B cell (primary cell): ENCODE results near the gene TRMT112. TPM values are rescaled to one million over a fixed set of nuclear protein-coding genes. Genes with fewer than 3 reads are reported as not detected.
"Not testable (repeated sequence)": the region's sequence is repeated elsewhere in the genome, so short reads cannot be mapped to it uniquely, and the experiment has no call there.

Experiments
- ATAC-seq: fragments of 200-7000 bp; cut with Tn5 transposase; one replicate; pipeline ENCODE4 v1.10.0; 2021; ENCODE audit warnings: low read depth, mild to moderate bottlenecking, moderate number of reproducible peaks, moderate library complexity
- CTCF ChIA-PET: fragments of 350-600 bp; sonication (Branson Sonifier 250); formaldehyde crosslinking; loops from one replicate; lab custom pipeline; 2021; ENCODE audit warnings: antibody characterized with exemption, inconsistent platforms; lab: Charles Lee
- POLR2A ChIA-PET: fragments of 350-600 bp; sonication (Branson Sonifier 250); formaldehyde crosslinking; loops from one replicate; lab custom pipeline; 2021; ENCODE audit warnings: antibody characterized with exemption; lab: Charles Lee
- DNase-seq: peaks from one replicate; pipeline ENCODE4 v3.0.0; 2013
- H2AFZ ChIP-seq: 2 replicates; pipeline ENCODE4 v1.6.1; 2012; ENCODE audit warnings: mild to moderate bottlenecking, low read depth, low read length; ENCODE audit not compliant: insufficient read depth, poor library complexity, severe bottlenecking
- H3K27ac ChIP-seq, 2 donors: 1 replicate in 1 of 2; 2 replicates in 1 of 2; pipeline ENCODE4 v1.5.1; 2012 to 2013; ENCODE audit warnings: low read length in 2 of 2, mild to moderate bottlenecking in 2 of 2, moderate library complexity in 1 of 2
- H3K27me3 ChIP-seq, 4 experiments: fragments of 200-600 bp in 1 of 4; sonication (generic) in 1 of 4; replicated peaks in 1 of 4; 1 replicate in 2 of 4; 2 replicates in 2 of 4; pipeline versions ENCODE4 v1.6.1 to v1.7.0; 2013 to 2016; ENCODE audit warnings: low read length in 3 of 4, mild to moderate bottlenecking in 2 of 4, mixed read lengths in 1 of 4, moderate library complexity in 1 of 4; ENCODE audit not compliant: insufficient read depth in 4 of 4, control insufficient read depth in 3 of 4; ENCODE audit errors: control extremely low read depth in 1 of 4
- H3K36me3 ChIP-seq, 2 experiments: replicated peaks in 1 of 2; 1 replicate in 1 of 2; 2 replicates in 1 of 2; pipeline versions ENCODE4 v1.6.1 to v1.7.1; 2013; ENCODE audit warnings: low read length in 1 of 2; ENCODE audit not compliant: insufficient read depth in 2 of 2, control insufficient read depth in 1 of 2; ENCODE audit errors: control extremely low read depth in 1 of 2, extremely low read depth in 1 of 2
- H3K4me1 ChIP-seq, 2 donors: fragments of 200-600 bp in 1 of 2; sonication (generic) in 1 of 2; 1 replicate in 1 of 2; 2 replicates in 1 of 2; pipeline versions ENCODE4 v1.5.1 to v1.6.1; 2013 to 2017; ENCODE audit warnings: low read length in 2 of 2; ENCODE audit not compliant: control insufficient read depth in 2 of 2, insufficient read depth in 2 of 2
- H3K4me2 ChIP-seq: replicated peaks from 2 replicates; pipeline ENCODE3; 2012; ENCODE audit warnings: mild to moderate bottlenecking, low read depth, low read length; ENCODE audit not compliant: poor library complexity, severe bottlenecking
- H3K4me3 ChIP-seq, 5 experiments: fragments of 200-600 bp in 1 of 5; sonication (generic) in 1 of 5; 1 replicate in 3 of 5; 2 replicates in 2 of 5; pipeline versions ENCODE4 v1.5.1 to v1.7.0; 2011 to 2016; ENCODE audit warnings: low read length in 4 of 5, mild to moderate bottlenecking in 4 of 5, low read depth in 2 of 5, control low read depth in 1 of 5, moderate library complexity in 1 of 5; ENCODE audit not compliant: insufficient read depth in 1 of 5; ENCODE audit errors: control extremely low read depth in 1 of 5, extremely low read depth in 1 of 5
- H3K79me2 ChIP-seq: fragments of 200-600 bp; sonication (generic); one replicate; pipeline ENCODE4 v1.6.0; 2016; ENCODE audit warnings: low read length; ENCODE audit not compliant: control insufficient read depth, insufficient read depth
- H3K9ac ChIP-seq: fragments of 200-600 bp; sonication (generic); 2 replicates; pipeline ENCODE4 v1.6.1; 2017; ENCODE audit warnings: mild to moderate bottlenecking, low read length, moderate library complexity
- H3K9me3 ChIP-seq, 3 donors: one replicate each; pipeline versions ENCODE4 v1.6.1 to v1.7.1; 2013; ENCODE audit warnings: low read length in 2 of 3; ENCODE audit not compliant: control insufficient read depth in 2 of 3, insufficient read depth in 1 of 3; ENCODE audit errors: control extremely low read depth in 1 of 3
- H4K20me1 ChIP-seq: 2 replicates; pipeline ENCODE4 v1.6.0; 2012; ENCODE audit warnings: mild to moderate bottlenecking, low read length; ENCODE audit not compliant: insufficient read depth, control insufficient read depth, poor library complexity, severe bottlenecking
- H3K27ac Mint-ChIP-seq: one replicate; pipeline ENCODE4 v1.8.0; 2021; ENCODE audit warnings: mixed read lengths
- H3K27me3 Mint-ChIP-seq: one replicate; pipeline ENCODE4 v1.8.0; 2021; ENCODE audit warnings: mixed read lengths
- H3K4me1 Mint-ChIP-seq: one replicate; pipeline ENCODE4 v1.8.0; 2021; ENCODE audit warnings: mixed read lengths
- H3K4me3 Mint-ChIP-seq: one replicate; pipeline ENCODE4 v1.8.0; 2021; ENCODE audit warnings: mixed read lengths
- H3K9me3 Mint-ChIP-seq: one replicate; pipeline ENCODE4 v1.8.0; 2022; ENCODE audit warnings: mixed read lengths; ENCODE audit not compliant: insufficient read depth
- EZH2 ChIP-seq: IDR thresholded peaks from 2 replicates; pipeline ENCODE4 v1.6.1; 2012; ENCODE audit warnings: borderline replicate concordance, low read depth, mild to moderate bottlenecking, moderate library complexity, low read length; ENCODE audit not compliant: insufficient read depth, poor library complexity, severe bottlenecking
- WGBS: methylation state at CpG from one replicate; pipeline ENCODE4 v1.1.5; 2013; ENCODE audit warnings: missing lambda C conversion rate; ENCODE audit not compliant: insufficient coverage; 5-methylcytosine and 5-hydroxymethylcytosine counted together
- intact Hi-C: fragments of 100-400 bp; cut with micrococcal nuclease; formaldehyde crosslinking; loops from one replicate; pipeline ENCODE4 v1.10.0; 2022
- polyA plus RNA-seq: library from polyadenylated mRNA; depleted of rRNA; stranded (reverse); fragments of >200 nt; gene quantifications from 2 replicates; pipeline ENCODE4 v1.2.3, GENCODE V29; 2012
- total RNA-seq, 2 donors: library from RNA; stranded (reverse); fragments of 120-200 nt in 1 of 2; gene quantifications; 1 replicate in 1 of 2; 2 replicates in 1 of 2; pipeline versions ENCODE4 v1.2.3 to v1.2.4, GENCODE V29; 2013 to 2022
- TF ChIP-seq, protein P1 (sequence below): fragments of 200-600 bp; IDR thresholded peaks from one replicate; pipeline ENCODE4 v1.8.0; 2022; ENCODE audit warnings: antibody characterized with exemption, mild to moderate bottlenecking

Gene TRMT112
- total and polyA plus RNA-seq, 2 donors (not counting 1 experiment from before 2014, with no cell fraction given), result 133 to 231 TPM

DNA sequence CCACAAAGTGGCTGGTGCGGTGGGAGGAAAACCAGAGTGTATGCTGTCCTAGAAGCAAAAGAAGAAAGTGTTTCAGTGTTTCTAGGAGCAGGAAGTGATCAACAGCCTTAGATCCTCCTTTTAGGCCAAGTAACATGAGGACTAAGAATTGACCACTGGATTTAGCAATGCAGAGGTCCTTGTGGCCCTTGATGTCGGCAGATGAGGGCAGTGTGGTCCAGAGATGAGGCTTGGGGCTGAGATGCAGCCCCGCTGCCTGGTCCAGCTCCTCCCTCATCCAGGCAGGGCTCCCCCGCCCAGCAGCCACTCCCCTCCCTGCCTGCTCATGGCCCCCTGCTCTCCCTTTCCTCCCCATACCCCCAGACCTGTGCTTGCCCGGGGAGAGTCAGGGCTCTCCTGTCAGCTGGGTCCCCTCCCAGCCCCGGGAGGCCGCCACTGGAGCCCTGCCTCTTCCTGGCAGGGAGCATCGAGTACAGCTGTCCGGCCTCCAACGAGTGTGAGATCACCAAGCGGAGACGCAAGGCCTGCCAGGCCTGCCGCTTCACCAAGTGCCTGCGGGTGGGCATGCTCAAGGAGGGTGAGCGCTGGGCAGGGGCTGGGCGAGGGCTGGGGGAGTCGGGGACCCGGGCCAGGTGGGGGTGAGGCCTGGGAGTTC lies 3.7 kb downstream of the TRMT112 start:
- ATAC-seq, result no peak
- Mint-ChIP-seq H3K4me3 (no peak overlapping the region), H3K27me3 (no peaks in the 10 kb centered on the region), H3K27ac (no peak overlapping the region), H3K4me1 (peaks cover 23% of the 10 kb centered on the region), H3K9me3 (no peaks in the 10 kb centered on the region)
- ChIA-PET CTCF (interaction anchor here (1.6 to 1.7 kb wide), 2 partner anchors 9 to 47 kb away, joined by 4 to 5 read pairs; no protein-coding TSS in a partner anchor), POLR2A (no interaction called here)
- intact Hi-C loops, result no loop called here
- peaks cover 40% of the 10 kb centered on the region for H3K79me2 ChIP-seq
- no peak for TF ChIP-seq EZH2
- TF ChIP-seq, protein P1, sequence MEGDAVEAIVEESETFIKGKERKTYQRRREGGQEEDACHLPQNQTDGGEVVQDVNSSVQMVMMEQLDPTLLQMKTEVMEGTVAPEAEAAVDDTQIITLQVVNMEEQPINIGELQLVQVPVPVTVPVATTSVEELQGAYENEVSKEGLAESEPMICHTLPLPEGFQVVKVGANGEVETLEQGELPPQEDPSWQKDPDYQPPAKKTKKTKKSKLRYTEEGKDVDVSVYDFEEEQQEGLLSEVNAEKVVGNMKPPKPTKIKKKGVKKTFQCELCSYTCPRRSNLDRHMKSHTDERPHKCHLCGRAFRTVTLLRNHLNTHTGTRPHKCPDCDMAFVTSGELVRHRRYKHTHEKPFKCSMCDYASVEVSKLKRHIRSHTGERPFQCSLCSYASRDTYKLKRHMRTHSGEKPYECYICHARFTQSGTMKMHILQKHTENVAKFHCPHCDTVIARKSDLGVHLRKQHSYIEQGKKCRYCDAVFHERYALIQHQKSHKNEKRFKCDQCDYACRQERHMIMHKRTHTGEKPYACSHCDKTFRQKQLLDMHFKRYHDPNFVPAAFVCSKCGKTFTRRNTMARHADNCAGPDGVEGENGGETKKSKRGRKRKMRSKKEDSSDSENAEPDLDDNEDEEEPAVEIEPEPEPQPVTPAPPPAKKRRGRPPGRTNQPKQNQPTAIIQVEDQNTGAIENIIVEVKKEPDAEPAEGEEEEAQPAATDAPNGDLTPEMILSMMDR, result no peak
- peak overlapping the region in 1 of 2 donors; percentile 6 for H3K27ac ChIP-seq
- H3K36me3 ChIP-seq, result peaks cover 0 to 32% of the 10 kb centered on the region in 2 experiments
- DNase-seq, result no peak
- no peaks in the 10 kb centered on the region for H3K9me3 ChIP-seq
- no peak overlapping the region for H3K4me2 ChIP-seq
- no peak overlapping the region for H3K4me3 ChIP-seq
- 97% methylated on average over 13 of the region's 18 CpGs for WGBS
- H3K9ac ChIP-seq, result no peak overlapping the region
- peaks cover 0 to 18% of the 10 kb centered on the region in 2 donors for H3K4me1 ChIP-seq
- H2AFZ ChIP-seq, result no peak overlapping the region
- H3K27me3 ChIP-seq, result no peaks in the 10 kb centered on the region
- H4K20me1 ChIP-seq, result peaks cover 21% of the 10 kb centered on the region

DNA sequence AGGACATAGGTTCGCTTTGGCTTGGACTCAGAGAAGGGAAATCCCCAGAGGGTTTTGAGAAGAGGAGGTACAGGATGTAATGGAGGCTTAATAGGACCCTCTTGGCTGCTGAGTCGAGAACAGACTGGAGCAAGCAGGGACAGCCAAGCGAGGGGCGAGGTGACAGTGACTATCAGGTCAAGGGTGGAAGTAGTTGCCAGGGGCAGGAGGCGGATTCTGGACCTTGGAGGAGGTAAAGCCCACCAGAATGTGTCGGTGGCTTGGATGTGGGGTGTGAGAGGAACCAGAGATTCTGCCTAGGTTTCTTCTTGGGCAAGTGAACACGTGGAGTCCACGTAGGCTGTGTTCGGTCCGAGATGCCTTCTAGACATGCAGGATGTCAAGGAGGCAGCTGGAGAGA lies 4.4 kb downstream of the TRMT112 start:
- H3K27me3 ChIP-seq, result no peaks in the 10 kb centered on the region
- Mint-ChIP-seq H3K9me3 (no peaks in the 10 kb centered on the region), H3K4me1 (peaks cover 18% of the 10 kb centered on the region), H3K4me3 (no peak overlapping the region), H3K27me3 (no peaks in the 10 kb centered on the region), H3K27ac (no peak overlapping the region)
- TF ChIP-seq, protein P1, result no peak
- TF ChIP-seq EZH2, result no peak
- peak overlapping the region in 1 of 2 donors; percentile 6 for H3K27ac ChIP-seq
- H3K79me2 ChIP-seq, result peaks cover 38% of the 10 kb centered on the region
- intact Hi-C loops, result no loop called here
- peaks cover 0 to 32% of the 10 kb centered on the region in 2 experiments for H3K36me3 ChIP-seq
- peaks cover 21% of the 10 kb centered on the region for H4K20me1 ChIP-seq
- no peak overlapping the region for H3K4me2 ChIP-seq
- peaks cover 0 to 13% of the 10 kb centered on the region in 2 donors for H3K4me1 ChIP-seq
- H3K9ac ChIP-seq, result no peak overlapping the region
- no peak overlapping the region for H2AFZ ChIP-seq
- no peak for DNase-seq
- H3K4me3 ChIP-seq, result no peak overlapping the region
- ChIA-PET CTCF (no interaction called here), POLR2A (interaction anchor here (0.5 kb wide), 1 partner anchor 17 kb away, joined by 3 read pairs; no protein-coding TSS in a partner anchor)
- no peaks in the 10 kb centered on the region for H3K9me3 ChIP-seq
- 99% methylated on average over 10 of the region's 10 CpGs for WGBS
- ATAC-seq, result no peak

GRCh38 chr11:64307795-64308194 lies 9.6 kb downstream of the TRMT112 start:
- not testable (repeated sequence) for H3K9me3 Mint-ChIP-seq, H3K36me3 ChIP-seq, ATAC-seq, H3K9me3 ChIP-seq, H3K4me2 ChIP-seq, DNase-seq, H3K27me3 Mint-ChIP-seq, H3K4me3 ChIP-seq, H2AFZ ChIP-seq, H3K27me3 ChIP-seq, H3K9ac ChIP-seq
- 93% methylated on average over 5 of the region's 5 CpGs for WGBS
- CTCF ChIA-PET, result interaction anchor here (0.8 kb wide), 1 partner anchor 35 kb away, joined by 3 read pairs; no protein-coding TSS in a partner anchor
- H3K4me1 Mint-ChIP-seq, result peaks cover 19% of the 10 kb centered on the region
- H3K4me3 Mint-ChIP-seq, result peak overlapping the region; percentile 98
- Histone ChIP-seq H3K79me2 (peaks cover 49% of the 10 kb centered on the region), H3K27ac (peak overlapping the region in 1 of 2 donors; percentile 6), H4K20me1 (peaks cover 30% of the 10 kb centered on the region), H3K4me1 (peaks cover 11 to 26% of the 10 kb centered on the region in 2 donors)
- POLR2A ChIA-PET, result interaction anchor here (0.7 kb wide), 2 partner anchors 30 to 69 kb away, joined by 3 read pairs; no protein-coding TSS in a partner anchor
- peak overlapping the region; percentile 28 for H3K27ac Mint-ChIP-seq
- intact Hi-C loops, result loop anchor here (10.0 kb wide), 1 partner anchor 473 kb away; the partner anchor contains the start of gene MARK2
